H9 (cell line): Measurements from ENCODE around the gene SLC6A19. TPM values are rescaled to one million over a fixed set of nuclear protein-coding genes. Genes with fewer than 3 reads are reported as not detected.

Experiments
- DNase-seq: peaks from one replicate; pipeline ENCODE4 v3.0.0-alpha.2; 2017
- H2AFZ ChIP-seq: one replicate; pipeline ENCODE4 v1.6.1; 2013; ENCODE audit warnings: mild to moderate bottlenecking, low read length, control low read depth, moderate library complexity
- H2AK5ac ChIP-seq: 2 replicates; pipeline ENCODE4 v1.6.1; 2013; ENCODE audit warnings: low read length, control low read depth, mixed read lengths; ENCODE audit not compliant: insufficient read length
- H2BK120ac ChIP-seq: one replicate; pipeline ENCODE4 v1.6.1; 2013; ENCODE audit warnings: low read depth, mild to moderate bottlenecking, low read length, control low read depth, inconsistent platforms; ENCODE audit not compliant: poor library complexity, severe bottlenecking
- H2BK12ac ChIP-seq: 2 replicates; pipeline ENCODE4 v1.6.1; 2013; ENCODE audit warnings: low read length, control low read depth, mixed read lengths, low read depth; ENCODE audit not compliant: insufficient read length
- H2BK15ac ChIP-seq: 2 replicates; pipeline ENCODE4 v1.6.1; 2013; ENCODE audit warnings: low read depth, low read length, control low read depth
- H2BK20ac ChIP-seq: one replicate; pipeline ENCODE4 v1.6.1; 2013; ENCODE audit warnings: low read depth, mild to moderate bottlenecking, low read length, control low read depth, inconsistent platforms; ENCODE audit not compliant: poor library complexity, severe bottlenecking
- H2BK5ac ChIP-seq: 2 replicates; pipeline ENCODE4 v1.6.1; 2013; ENCODE audit warnings: low read length, control low read depth, mixed read lengths; ENCODE audit not compliant: insufficient read length
- H3K14ac ChIP-seq: 2 replicates; pipeline ENCODE4 v1.6.1; 2013; ENCODE audit warnings: low read length, control low read depth; ENCODE audit not compliant: insufficient read depth
- H3K18ac ChIP-seq: 2 replicates; pipeline ENCODE4 v1.6.1; 2013; ENCODE audit warnings: low read depth, mild to moderate bottlenecking, mixed read lengths, low read length, control low read depth; ENCODE audit not compliant: insufficient read length
- H3K23ac ChIP-seq: 2 replicates; pipeline ENCODE4 v1.6.1; 2013; ENCODE audit warnings: low read length, control low read depth, mixed read lengths, low read depth; ENCODE audit not compliant: insufficient read length
- H3K23me2 ChIP-seq: 2 replicates; pipeline ENCODE4 v1.6.1; 2013; ENCODE audit warnings: low read depth, mild to moderate bottlenecking, mixed read lengths, low read length, control low read depth; ENCODE audit not compliant: insufficient read length, poor library complexity, severe bottlenecking
- H3K27ac ChIP-seq: 2 replicates; pipeline ENCODE4 v1.5.1; 2013; ENCODE audit warnings: low read length, control low read depth, mixed read lengths, low read depth; ENCODE audit not compliant: insufficient read length
- H3K27me3 ChIP-seq: 2 replicates; pipeline ENCODE4 v1.6.1; 2013; ENCODE audit warnings: low read length, control low read depth, inconsistent platforms; ENCODE audit not compliant: insufficient read depth
- H3K4ac ChIP-seq: 2 replicates; pipeline ENCODE4 v1.6.1; 2013; ENCODE audit warnings: low read depth, mild to moderate bottlenecking, control low read depth, inconsistent platforms, low read length, moderate library complexity
- H3K4me1 ChIP-seq: 2 replicates; pipeline ENCODE4 v1.6.1; 2013; ENCODE audit warnings: low read length, control low read depth, inconsistent platforms; ENCODE audit not compliant: insufficient read depth
- H3K4me2 ChIP-seq: 2 replicates; pipeline ENCODE4 v1.6.1; 2013; ENCODE audit warnings: low read length, control low read depth, mixed read lengths; ENCODE audit not compliant: insufficient read length, insufficient read depth
- H3K56ac ChIP-seq: 2 replicates; pipeline ENCODE4 v1.6.1; 2013; ENCODE audit warnings: low read depth, mild to moderate bottlenecking, mixed read lengths, low read length, control low read depth; ENCODE audit not compliant: insufficient read length
- H3K79me1 ChIP-seq: 2 replicates; pipeline ENCODE4 v1.6.1; 2013; ENCODE audit warnings: low read depth, mild to moderate bottlenecking, moderate library complexity, low read length, control low read depth, inconsistent platforms; ENCODE audit not compliant: insufficient read depth, poor library complexity, severe bottlenecking
- H3K79me2 ChIP-seq: 2 replicates; pipeline ENCODE4 v1.6.1; 2013; ENCODE audit warnings: low read length, control low read depth, inconsistent platforms; ENCODE audit not compliant: insufficient read depth
- H3K9ac ChIP-seq: 2 replicates; pipeline ENCODE4 v1.6.1; 2013; ENCODE audit warnings: low read length, control low read depth, mixed read lengths; ENCODE audit not compliant: insufficient read length; ENCODE audit errors: extremely low read depth
- H3K9me3 ChIP-seq: one replicate; pipeline ENCODE4 v1.6.1; 2013; ENCODE audit warnings: low read depth, low read length, inconsistent platforms; ENCODE audit not compliant: control insufficient read depth
- H3T11ph ChIP-seq: one replicate; pipeline ENCODE4 v1.6.1; 2013; ENCODE audit warnings: mild to moderate bottlenecking, low read length, control low read depth, inconsistent platforms
- H4K20me1 ChIP-seq: one replicate; pipeline ENCODE4 v1.6.1; 2013; ENCODE audit not compliant: control insufficient read depth, insufficient read length, insufficient read depth
- H4K5ac ChIP-seq: 2 replicates; pipeline ENCODE4 v1.6.1; 2013; ENCODE audit warnings: low read depth, mild to moderate bottlenecking, mixed read lengths, low read length, control low read depth; ENCODE audit not compliant: insufficient read length
- H4K8ac ChIP-seq: replicated peaks from 2 replicates; pipeline ENCODE4 v1.6.1; 2013; ENCODE audit warnings: low read length, control low read depth, mixed read lengths, low read depth; ENCODE audit not compliant: insufficient read length
- H4K91ac ChIP-seq: 2 replicates; pipeline ENCODE4 v1.6.1; 2013; ENCODE audit warnings: low read depth, mild to moderate bottlenecking, moderate library complexity, mixed read lengths, low read length, control low read depth; ENCODE audit not compliant: insufficient read length
- H3K27ac Mint-ChIP-seq, 3 experiments: 2 replicates in 2 of 3; 3 replicates in 1 of 3; pipeline ENCODE4 v1.8.0; 2020 to 2021; ENCODE audit warnings: mixed read lengths in 3 of 3, mild to moderate bottlenecking in 1 of 3, moderate library complexity in 1 of 3
- H3K27me3 Mint-ChIP-seq: 2 replicates; pipeline ENCODE4 v1.8.0; 2021; ENCODE audit warnings: low read depth, mild to moderate bottlenecking, moderate library complexity, mixed read lengths
- H3K36me3 Mint-ChIP-seq, 3 experiments: 2 replicates in 2 of 3; 3 replicates in 1 of 3; pipeline ENCODE4 v1.8.0; 2020 to 2021; ENCODE audit warnings: low read depth in 3 of 3, mixed read lengths in 3 of 3; ENCODE audit not compliant: insufficient read depth in 1 of 3
- H3K4me1 Mint-ChIP-seq, 2 experiments: 2 replicates each; pipeline ENCODE4 v1.8.0; 2020; ENCODE audit warnings: mixed read lengths in 2 of 2
- H3K4me3 Mint-ChIP-seq, 2 experiments: 2 replicates in 1 of 2; 3 replicates in 1 of 2; pipeline ENCODE4 v1.8.0; 2020 to 2021; ENCODE audit warnings: mild to moderate bottlenecking in 2 of 2, mixed read lengths in 2 of 2, moderate library complexity in 1 of 2
- H3K9me3 Mint-ChIP-seq, 2 experiments: 2 replicates in 1 of 2; 3 replicates in 1 of 2; pipeline ENCODE4 v1.8.0; 2020; ENCODE audit warnings: mild to moderate bottlenecking in 2 of 2, mixed read lengths in 2 of 2, moderate library complexity in 1 of 2
- WGBS: extraction: QIAGEN DNeasy Blood & Tissue Kit; methylation state at CpG from one replicate; pipeline ENCODE4 v1.1.7; 2013; ENCODE audit warnings: missing lambda C conversion rate, low lambda C conversion rate, mixed read lengths; ENCODE audit not compliant: insufficient read length; ENCODE audit errors: extremely low coverage; 5-methylcytosine and 5-hydroxymethylcytosine counted together
- total RNA-seq: library from RNA; stranded (reverse); gene quantifications from 2 replicates; pipeline ENCODE4 v1.2.1, GENCODE V29; 2021
- TF ChIP-seq, protein P1 (sequence below): fragments of 200-600 bp; sonication (generic); conservative IDR thresholded peaks from 3 replicates; pipeline ENCODE4 v1.8.0; 2021; ENCODE audit warnings: antibody characterized with exemption, mild to moderate bottlenecking

SLC6A19 gene
- total RNA-seq, 1 experiment from 2014 or later = not detected

DNA sequence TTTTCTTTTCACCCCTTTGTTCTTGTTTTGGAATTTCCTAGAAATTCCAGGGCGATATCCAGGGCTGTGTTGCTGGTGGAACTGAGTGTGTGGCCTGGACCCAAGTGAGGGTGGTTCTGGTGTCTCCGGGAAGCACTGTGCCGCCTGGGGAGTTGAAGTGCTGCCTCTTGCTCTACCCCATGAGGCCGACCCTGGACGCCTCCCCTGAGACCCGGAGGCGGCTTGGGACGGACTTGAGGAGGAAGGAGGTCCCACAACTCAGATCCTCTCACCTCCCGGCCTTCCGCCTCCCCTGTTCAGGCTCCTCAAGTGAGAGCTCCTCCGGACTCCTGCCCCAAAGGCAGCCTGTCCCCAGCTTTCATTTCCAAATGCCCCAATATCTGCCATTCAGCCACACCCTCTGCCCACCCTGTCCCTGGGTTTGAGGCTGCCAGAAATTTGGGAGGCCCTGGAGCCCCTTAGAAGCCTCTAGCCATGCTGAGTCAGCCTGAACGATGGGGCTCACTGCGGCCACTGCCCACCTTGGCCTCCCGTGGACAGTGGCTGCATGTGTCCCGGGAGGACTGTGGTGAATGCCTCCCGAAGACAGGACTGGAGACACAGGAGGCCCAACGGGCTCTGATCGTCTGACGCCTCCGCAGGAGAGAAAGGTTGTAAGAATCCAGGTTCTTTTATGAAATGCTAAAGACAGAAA, 42.6 kb upstream of the SLC6A19 start:
- Histone ChIP-seq H3K4me1 (no peaks in the 10 kb centered on the region), H3K23ac (no peak overlapping the region), H3K27ac (no peak overlapping the region), H2BK5ac (no peak overlapping the region), H3K9me3 (no peaks in the 10 kb centered on the region), H4K8ac (no peak overlapping the region), H4K20me1 (no peaks in the 10 kb centered on the region), H3K23me2 (no peaks in the 10 kb centered on the region), H2AFZ (no peak overlapping the region), H3T11ph (no peak overlapping the region), H3K9ac (no peak overlapping the region), H2BK120ac (no peak overlapping the region), H3K18ac (no peak overlapping the region), H3K14ac (no peak overlapping the region), H3K4me2 (no peak overlapping the region), H4K5ac (no peak overlapping the region), H2BK15ac (no peak overlapping the region), H3K27me3 (peaks cover 14% of the 10 kb centered on the region; the same call in 1 of the 2 replicates), H3K4ac (no peak overlapping the region), H3K79me2 (no peaks in the 10 kb centered on the region), H2BK12ac (no peak overlapping the region), H4K91ac (no peak overlapping the region), H2BK20ac (no peak overlapping the region), H3K56ac (no peak overlapping the region), H3K79me1 (no peaks in the 10 kb centered on the region), H2AK5ac (no peak overlapping the region)
- WGBS = no CpG with 5 or more reads among the region's 20 CpGs
- DNase-seq = no peak
- H3K4me3 Mint-ChIP-seq = no peak overlapping the region
- peaks cover 0 to 10% (median 0%) of the 10 kb centered on the region in 3 experiments; a peak in 4 of 7 replicates for H3K36me3 Mint-ChIP-seq
- H3K4me1 Mint-ChIP-seq = peaks cover 7 to 15% of the 10 kb centered on the region in 2 experiments
- peaks cover 8 to 13% of the 10 kb centered on the region in 2 experiments for H3K9me3 Mint-ChIP-seq
- H3K27ac Mint-ChIP-seq = no peak overlapping the region
- peaks cover 58% of the 10 kb centered on the region for H3K27me3 Mint-ChIP-seq
- TF ChIP-seq, protein P1, sequence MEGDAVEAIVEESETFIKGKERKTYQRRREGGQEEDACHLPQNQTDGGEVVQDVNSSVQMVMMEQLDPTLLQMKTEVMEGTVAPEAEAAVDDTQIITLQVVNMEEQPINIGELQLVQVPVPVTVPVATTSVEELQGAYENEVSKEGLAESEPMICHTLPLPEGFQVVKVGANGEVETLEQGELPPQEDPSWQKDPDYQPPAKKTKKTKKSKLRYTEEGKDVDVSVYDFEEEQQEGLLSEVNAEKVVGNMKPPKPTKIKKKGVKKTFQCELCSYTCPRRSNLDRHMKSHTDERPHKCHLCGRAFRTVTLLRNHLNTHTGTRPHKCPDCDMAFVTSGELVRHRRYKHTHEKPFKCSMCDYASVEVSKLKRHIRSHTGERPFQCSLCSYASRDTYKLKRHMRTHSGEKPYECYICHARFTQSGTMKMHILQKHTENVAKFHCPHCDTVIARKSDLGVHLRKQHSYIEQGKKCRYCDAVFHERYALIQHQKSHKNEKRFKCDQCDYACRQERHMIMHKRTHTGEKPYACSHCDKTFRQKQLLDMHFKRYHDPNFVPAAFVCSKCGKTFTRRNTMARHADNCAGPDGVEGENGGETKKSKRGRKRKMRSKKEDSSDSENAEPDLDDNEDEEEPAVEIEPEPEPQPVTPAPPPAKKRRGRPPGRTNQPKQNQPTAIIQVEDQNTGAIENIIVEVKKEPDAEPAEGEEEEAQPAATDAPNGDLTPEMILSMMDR = no peak
